Occipital lobe (tissue), 2 donors: Measurements from ENCODE around the gene TMEM184A. TPM values are rescaled to one million over a fixed set of nuclear protein-coding genes. Genes with fewer than 3 reads are reported as not detected.
A peak's percentile ranks its signal among the peaks of the same experiment; 100 is the strongest.
"Not testable (repeated sequence)": the region's sequence is repeated elsewhere in the genome, so short reads cannot be mapped to it uniquely, and the experiment has no call there.

ENCODE experiments used
- DNase-seq: peaks from one replicate; lab custom pipeline; 2025; lab: John Stamatoyannopoulos, UW
- total RNA-seq: library from RNA; depleted of rRNA; stranded (reverse); fragments of >200 nt; gene quantifications from one replicate; pipeline ENCODE4 v1.2.3, GENCODE V29; 2014

TMEM184A gene
- total RNA-seq, 1 donor from 2014 or later = not detected

DNA sequence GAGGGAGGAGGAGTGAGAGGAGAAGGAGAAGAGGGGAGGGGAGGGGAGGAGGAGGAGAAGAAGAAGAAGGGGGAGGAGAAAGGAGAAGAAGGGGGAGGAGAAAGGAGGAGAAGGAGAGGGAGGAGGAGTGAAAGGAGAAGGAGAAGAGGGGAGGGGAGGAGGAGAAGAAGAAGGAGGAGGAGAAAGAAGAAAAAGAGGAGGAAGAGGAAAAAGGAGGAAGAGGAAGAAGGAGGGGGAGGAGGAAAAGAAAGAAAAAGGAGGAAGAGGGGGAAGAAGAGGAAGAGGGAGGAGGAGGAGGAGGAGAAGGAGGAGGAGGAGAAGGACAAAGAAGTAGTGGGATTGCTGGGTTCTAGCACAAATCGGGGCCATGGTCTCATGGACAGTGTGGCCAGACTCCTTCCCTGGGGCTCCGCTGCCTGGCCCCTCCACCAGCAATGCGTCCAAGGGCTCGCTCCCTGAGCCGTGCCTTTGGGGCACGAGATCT, 29.7 kb downstream of the TMEM184A start:
- DNase-seq = no peak

DNA sequence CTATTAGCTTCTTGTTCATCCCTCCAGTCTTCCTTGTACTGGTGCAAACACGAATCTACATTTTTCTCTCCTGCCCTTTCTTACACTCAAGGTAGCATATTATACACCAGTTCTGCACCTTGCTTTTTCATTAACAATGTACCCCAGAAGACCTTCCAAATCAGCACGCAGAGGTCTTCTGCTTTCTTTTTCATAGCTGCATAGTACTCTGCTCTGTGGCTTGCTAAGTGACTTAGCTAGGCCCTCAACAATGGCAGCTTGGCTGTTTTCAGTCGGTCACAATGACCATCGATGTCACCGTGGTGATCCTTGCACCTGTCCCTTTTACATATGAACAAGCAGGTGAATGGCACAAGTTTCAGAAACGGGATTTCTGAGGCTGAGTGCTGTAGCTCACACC, 30.6 kb downstream of the TMEM184A start:
- DNase-seq = no peak

DNA sequence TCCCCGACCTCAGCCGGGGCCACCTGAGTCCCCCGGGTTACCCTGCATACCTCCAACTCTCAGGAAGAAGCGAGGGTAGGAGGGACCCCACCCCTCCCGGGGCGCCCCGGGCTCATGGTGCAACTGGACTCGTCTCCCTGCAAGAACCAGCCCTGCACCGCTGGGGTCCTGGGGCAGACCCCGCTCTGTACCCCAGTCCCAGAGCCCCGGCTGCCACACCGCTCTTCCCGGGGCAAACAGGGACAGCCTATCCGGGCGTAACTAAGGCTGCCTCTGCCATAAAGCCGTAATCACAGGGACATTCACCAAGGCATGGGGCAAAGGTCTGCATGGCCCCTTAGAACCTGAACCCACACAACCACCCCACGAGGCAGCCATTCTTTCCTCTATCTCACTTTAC, 32.2 kb downstream of the TMEM184A start:
- DNase-seq = no peak

DNA sequence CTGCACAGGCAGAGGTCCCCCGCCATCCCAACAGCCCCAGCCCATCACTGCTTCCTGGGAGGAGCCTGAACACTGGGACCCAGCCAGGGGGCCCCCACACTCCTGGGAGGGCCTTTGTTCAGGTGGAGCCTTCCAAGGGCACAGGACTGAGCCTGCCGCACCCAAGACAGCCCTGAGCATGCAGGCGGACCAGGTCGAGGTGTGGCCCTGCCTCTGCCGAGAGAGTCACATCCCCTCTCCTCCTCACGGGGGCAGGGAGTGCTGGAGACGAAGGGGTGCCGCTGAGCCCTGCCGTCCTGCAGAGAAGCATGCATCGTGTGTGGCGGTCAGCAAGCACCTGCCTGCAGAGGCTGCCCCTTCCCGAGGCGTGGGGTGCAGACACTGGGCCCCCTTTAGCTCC, 32.8 kb downstream of the TMEM184A start:
- no peak for DNase-seq

DNA sequence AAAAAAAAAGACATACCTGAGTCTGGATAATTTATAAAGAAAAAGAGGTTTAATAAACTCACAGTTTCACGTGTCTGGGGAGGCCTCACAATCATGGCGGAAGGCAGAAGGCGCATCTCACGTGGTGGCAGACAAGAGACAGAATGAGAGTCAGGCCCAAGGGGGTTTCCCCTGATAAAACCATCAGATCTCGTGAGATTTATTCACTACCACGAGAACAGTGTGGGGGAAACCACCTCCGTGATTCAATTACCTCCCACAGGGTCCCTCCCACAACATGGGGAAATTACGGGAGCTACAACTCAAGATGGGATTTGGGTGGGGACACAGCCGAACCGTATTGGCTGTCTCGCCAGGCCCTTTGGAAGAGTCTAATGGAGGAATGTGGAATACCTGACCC, 34.5 kb downstream of the TMEM184A start:
- no peak for DNase-seq

DNA sequence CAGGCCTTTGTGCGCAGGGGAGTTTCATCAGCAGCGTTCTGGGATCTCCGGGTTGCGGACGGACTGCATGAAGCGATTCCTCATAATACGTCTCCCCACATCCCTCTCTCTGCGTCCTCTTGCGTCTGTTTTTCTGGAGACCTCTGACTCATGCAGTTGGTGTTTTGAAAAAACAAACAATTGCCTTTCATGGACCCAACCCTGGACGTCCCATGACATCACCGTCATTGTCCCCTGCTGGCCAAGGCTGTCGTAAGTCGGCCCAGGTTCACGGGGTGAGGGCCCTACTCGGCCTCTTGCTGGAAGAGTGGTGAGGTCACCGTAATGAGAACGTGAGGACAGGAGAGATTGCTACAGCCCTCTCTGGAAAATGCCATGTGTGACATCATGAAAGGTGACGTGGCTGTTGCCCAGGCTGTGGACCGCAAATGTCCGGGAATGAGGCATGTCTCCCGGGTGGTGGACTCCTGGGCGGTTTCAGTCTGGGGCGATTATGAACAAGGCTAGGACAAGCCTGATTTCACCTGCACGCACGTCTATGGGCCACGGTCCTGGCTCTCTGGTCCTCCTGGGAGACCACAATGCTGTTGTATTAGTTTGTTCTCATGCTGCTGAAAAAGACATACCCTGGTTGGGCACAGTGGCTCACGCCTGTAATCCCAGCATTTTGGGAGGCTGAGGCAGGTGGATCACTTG, 35.3 kb downstream of the TMEM184A start:
- no peak for DNase-seq

DNA sequence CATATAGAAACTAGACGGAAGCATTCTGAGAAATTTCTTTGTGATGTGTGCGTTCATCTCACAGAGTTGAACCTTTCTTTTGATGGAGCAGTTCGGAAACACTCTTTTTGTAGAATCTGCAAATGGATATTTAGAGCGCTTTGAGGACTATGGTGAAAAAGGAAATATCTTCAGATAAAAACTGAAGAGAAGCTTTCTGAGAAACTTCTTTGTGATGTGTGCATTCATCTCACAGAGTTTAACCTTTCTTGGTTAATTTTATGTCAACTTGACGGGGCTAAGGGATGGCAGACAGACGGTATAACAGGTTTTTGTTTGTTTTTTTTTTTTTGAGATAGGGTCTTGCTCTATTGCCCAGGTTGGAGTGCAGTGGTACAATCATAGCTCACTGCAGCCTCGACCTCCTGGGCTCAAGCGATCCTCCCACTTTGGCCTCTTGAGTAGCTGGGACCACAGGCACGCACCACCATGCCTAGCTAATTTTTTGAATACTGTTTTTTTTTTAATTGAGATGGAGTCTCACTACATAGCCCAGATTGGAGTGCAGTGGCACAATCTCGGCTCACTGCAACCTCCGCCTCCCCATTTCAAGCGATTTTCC, 36.6 kb downstream of the TMEM184A start:
- DNase-seq = not testable (repeated sequence)

DNA sequence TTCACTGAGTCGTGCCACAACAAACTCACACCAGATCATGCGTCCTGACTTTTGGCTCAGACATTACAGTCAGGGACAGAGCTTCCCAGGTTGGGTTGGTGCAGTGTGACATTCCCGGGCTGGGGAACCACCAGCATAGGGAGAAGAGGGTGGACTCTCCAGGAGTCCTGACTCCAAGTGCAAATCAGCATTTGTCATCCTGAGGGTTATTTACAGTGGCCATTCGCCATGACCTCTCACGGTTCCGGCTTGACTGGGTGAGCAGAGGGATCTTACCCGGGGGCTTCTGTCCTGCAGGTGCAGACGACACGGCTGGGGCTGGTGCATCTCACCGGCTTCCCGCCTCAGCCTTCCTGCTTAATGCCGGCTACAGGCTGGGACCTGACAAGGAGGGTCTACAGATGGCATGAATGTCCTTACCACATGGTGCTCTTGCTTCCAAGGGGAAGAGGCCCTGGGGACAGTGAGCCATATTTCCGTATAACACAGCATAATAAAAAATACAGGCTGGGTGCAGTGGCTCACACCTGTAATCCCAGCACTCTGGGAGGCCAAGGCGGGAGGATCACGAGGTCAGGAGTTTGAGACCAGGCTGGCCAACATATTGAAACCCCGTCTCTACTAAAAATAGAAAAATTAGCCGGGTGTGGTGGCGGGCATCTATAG, 39.3 kb downstream of the TMEM184A start:
- DNase-seq = no peak

DNA sequence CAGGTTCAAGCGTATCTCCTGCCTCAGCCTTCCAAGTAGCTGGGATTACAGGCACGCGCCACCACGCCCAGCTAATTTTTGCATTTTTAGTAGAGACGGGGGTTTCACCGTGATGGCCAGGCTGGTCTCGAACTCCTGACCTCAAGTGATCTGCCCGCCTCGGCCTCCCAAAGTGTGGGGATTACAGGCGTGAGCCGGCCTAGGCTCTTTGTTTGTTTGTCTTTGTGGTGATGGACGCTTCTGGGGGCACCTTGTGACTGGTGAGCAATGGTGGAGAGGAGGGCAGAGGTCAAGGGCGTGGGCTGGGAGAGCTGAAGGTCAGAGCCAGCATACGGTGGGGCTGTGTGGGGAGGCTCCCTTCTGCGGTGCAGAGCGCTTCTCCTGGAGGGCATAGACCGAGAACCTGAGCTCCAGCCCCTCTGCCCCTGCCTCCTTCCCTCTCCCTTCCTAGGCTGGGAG, 40.5 kb downstream of the TMEM184A start:
- not testable (repeated sequence) for DNase-seq

DNA sequence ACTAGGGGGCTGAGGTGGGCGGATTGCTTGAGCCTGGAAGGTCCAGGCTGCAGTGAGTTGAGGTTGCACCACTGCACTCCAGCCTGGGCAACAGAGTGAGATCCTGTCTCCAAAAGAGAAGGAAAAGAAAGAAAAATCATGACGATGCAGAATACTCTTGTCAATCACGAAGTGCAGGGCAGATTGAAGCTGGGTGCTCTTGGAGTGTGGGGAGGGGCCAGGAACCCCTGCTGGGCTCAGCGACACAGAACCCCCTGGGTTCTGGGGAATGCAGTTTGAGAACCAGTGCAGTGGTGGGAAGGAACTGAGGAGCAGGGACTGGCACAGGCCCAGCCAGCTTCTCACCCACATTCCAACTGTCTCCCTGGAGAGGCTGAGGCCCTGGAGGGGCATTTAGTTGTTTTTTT, 41.0 kb downstream of the TMEM184A start:
- no peak for DNase-seq

DNA sequence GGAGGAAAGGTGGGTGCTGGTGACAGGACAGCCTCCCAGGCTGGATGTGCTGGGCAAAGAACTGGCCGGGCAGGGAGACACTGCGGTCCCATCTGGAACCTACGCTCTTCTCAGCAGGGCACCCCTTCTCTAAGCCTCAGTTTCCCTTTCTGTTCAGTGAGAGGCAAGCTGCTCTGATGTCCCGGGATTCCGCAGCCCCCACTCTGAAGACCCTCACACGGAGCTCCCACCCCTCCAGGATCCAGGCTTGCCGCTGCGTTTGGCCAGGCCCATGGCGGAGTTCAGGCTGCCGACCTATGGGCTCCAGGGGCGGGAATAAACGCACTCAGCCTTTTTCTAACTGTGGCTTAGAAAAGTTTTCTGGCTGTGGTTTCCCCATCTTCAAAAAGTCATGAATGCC, 41.6 kb downstream of the TMEM184A start:
- DNase-seq = no peak

DNA sequence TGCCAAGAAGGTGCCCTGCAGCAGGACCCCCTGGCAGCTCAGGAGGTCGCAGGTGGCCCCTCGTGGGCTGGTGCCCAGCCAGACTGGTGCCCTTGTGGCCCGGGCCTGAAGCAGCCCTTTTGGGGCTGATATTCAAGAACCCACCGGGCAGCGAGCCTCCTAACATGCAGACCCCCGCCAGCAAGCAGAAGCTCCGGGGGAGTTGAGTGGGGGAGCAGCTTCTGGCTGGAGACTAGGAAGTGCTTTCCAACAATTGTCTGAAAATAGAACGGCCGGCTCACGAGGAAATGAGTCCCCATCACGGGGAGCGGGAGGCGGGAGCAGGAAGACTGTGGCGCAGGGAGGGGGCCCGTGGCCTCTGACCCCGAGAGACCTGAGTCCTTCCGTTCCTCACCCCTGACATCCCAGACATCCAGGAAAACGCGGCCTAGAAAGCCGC, 42.3 kb downstream of the TMEM184A start:
- peak; percentile 61 for DNase-seq

DNA sequence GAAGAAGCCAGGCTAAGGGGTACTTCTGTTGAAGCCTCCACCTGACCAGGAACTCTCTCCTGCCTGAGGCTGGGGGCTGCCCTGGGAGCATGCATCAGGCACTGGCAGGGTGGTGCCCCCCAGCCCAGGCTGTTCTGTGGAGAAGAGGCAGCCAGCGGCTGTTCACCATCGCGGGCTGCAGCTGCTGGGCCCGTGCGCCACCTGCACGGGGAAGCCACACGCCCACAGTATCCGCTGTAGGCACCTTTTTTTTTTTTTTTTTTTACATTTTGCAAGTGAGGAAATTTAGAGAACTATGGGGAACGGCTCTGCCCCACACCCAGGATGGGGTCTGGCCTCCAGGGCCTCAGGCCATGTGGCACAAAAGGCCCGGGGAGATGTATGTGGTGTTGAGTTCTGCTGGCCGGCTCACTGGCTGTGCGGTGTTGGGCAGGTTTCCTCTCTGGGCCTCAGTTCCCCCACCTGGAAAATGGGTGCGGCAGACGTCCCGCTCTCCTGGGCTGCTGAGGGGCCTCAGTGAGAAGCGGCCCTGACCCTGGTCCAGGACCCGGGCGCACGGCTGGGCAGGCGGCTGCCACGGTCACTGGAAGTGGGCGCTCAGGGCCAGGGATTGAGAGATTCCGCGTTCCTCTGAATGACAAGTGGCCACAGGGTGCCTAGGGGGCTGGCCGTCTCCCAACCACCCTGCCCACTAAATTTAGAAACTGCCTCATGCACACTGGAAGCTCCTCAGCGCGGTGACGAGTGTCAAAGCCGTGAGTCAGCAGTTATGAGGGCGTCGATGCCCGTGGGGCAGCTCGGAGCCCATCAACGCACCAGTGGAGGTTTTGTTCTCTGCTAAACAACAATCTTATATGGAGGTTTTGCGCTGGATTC, 43.0 kb downstream of the TMEM184A start:
- DNase-seq = peak; percentile 64

DNA sequence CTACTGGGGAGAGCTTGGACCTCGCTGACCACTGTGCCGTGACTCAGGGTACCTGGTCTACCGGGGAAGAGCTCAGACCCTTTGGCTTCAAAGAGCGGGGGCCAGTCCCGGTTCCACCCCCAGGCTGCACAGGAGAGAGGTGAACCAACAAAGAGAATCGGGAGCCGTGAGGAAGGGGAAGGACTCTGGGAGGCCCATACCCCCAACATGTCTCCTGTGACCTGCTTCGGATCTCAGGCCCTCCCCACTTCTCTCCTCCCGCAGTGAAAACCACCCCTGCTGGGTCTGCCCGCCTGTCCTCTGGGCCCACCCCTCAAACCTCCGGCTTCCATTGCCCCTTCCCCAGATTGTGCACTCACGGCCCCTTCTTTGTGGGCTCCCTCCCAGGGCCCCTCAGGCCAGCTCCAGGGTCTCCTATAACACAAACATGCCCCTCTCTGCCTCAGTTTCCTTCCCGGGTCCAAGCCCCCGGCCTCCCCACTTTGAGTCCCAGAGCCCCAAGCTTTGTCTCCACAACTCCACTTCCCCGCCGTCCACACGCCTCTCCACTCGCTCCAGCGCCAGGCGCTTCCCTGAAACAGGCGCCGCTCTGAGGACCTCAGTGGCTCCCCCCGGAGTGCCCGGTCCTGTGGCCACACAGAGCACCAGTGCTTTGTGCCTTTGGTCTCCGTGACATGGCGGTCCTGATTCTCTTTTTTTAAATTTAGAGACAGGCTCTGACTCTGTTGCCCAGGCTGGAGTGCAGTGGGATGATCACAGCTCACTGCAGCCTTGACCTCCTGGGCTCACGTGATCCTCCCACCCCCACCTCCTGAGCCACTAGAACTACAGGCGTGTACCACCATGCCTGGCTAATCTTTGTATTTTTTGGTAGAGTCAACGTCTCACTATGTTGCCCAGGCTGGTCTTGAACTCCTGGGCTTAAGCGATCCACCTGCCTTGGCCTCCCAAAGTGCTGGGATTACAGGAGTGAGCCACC, 44.3 kb downstream of the TMEM184A start:
- no peak for DNase-seq

DNA sequence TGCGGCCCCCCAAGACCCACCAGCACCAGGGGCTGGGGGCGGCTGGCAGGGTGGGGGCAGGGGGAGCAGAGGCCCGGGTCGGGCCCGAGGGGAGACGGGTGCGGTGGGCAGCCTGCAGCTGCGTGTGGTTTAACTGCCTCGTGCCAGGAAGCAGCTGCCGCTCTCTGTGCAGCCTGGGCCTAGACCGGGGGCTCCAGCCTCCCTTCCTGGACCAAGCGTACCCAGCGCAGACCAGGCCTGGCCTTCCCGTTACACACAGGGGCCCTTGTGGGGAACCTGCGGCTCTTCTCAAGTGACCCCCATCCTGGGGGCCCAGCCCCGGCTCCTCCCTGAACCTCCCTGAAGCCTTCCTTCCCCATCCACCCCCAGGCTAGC, 45.2 kb downstream of the TMEM184A start:
- no peak for DNase-seq

DNA sequence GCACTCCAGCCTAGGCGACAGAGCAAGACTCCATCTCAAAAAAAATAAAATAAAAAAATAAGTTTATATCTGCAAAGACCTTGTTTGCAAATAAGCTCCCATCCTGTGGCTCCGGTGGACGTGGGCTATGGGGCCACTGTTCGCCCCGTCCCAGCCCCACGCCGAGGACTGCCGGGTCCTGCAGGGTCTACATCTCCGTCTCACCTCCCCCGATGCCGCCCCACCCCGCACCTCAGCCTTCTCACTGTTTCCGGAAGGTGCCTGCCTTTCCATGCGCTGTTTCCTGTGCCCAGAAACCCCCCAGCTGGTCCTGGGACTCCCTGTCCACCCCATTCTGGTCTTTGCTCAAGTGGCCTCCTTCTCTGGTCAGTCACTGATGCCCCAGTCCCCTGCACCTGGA, 46.8 kb downstream of the TMEM184A start:
- DNase-seq = no peak

DNA sequence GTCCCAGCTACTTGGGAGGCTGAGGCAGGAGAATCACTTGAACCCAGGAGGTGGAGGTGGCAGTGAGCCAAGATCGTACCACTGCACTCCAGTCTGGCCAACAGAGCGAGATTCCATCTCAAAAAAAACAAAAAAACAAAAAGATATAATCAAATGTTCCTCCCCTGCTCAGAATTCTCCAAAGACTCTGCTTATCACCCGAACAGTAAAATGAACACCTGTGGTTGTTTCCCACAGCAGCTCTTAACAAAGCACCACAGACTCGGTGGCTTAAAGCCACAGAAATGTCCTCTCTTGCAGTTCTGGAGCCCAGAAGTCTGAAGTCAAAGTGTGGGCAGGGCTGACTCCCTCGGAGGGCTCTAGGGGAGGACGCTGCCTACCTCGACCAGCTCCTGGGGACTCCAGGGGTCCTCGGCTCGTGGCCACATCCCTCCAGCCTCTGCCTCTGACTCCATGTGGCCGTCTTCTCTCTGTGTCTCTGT, 47.7 kb downstream of the TMEM184A start:
- DNase-seq = no peak

DNA sequence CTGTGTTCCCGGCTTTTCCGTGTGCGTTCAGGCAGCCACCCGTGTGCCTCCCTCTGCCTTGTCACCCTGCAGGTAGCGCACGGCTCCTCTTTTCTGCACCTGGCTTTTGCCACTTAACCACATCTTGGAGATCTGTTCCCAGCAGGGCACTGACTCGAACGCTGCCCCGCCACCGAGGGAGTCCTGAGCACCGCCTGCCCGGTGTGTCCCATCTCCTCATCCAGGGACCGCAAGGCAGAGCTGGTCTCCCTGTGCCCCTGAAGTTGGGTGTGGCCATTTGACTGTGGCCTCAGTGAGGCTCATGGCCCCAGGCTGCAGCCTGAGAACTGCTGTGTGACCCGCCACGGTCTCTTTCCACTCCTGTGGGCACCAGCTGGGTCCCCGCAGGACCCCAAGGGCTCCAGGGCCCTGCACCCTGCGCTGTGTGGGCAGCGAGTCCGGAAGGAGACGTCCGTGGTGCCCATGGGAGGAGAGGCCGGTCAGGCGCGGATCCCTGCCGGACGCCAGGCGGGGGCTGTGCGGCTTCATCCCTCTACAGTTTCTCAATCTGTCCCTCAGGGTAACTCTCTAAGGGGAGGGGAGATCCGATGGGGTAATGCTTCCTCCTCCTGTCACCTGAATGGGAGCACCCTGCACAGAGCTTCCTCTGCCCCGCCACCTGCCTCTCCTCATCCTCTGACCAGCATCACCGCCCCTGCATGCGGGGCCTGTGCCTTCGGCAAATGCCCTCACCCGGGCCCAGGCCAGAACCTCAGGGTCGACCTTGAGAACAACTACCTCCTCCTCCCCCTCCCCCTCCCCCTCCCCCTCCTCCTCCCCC, 50.1 kb downstream of the TMEM184A start:
- DNase-seq = no peak
